Brain pericyte (primary cell): ENCODE data around the gene EXTL2.
"Not testable (repeated sequence)": the region's sequence is repeated elsewhere in the genome, so short reads cannot be mapped to it uniquely, and the experiment has no call there.

Experiments used
- DNase-seq: peaks from one replicate; pipeline ENCODE4 v3.0.0-alpha.2; 2012; ENCODE audit warnings: low read depth, low spot score

Gene EXTL2, protein sequence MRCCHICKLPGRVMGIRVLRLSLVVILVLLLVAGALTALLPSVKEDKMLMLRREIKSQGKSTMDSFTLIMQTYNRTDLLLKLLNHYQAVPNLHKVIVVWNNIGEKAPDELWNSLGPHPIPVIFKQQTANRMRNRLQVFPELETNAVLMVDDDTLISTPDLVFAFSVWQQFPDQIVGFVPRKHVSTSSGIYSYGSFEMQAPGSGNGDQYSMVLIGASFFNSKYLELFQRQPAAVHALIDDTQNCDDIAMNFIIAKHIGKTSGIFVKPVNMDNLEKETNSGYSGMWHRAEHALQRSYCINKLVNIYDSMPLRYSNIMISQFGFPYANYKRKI

DNA sequence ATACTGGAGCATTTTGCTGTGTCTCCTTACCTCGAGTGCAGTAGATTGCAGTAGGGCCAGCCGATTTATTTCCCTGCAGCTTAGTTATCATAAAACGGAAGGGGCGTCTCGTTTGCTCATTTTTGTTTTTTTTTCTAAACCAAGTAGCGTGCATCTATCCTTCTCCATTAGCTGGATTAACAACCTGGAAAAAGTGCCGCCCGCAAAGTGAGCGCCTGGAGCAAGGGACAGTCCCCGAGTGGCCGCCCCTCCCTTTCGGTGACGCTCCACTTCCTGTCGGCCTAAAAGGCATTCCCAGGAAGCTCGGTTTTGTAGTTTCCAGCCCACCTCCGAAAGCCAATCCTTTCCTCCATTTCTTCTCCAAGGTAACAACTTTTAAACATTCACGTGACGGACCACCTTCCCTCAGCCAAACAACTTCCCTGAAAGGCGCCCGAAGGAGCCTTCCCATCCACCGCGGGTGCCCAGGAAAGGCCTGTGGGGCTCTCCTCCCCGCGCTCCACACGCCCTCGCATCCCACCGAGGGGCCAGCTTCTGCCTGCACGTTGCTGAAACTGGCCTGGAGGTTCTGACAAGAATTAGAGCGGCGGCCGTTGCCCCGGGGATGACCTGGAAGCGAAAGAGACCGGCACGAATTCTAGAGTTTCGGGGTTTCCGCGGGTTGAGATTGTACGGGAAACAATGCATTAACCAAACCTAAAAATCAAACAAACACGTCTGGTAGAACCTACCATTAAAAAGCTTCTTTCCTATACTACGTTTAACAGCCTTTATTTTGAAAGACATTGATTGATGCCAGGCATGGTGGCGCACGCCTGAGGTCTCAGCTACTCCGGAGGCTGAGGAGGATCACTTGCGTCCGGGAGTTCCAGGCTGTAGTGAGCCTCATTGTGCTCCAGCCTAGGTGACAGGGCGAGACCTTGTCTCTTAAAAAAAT, at the start of gene EXTL2:
EXTL2 (minus strand) TSS at position 240 of the 937 bp plus-strand sequence. CDS start 6,085 bp downstream, outside the sequence.
- peak; percentile 36 for DNase-seq

DNA sequence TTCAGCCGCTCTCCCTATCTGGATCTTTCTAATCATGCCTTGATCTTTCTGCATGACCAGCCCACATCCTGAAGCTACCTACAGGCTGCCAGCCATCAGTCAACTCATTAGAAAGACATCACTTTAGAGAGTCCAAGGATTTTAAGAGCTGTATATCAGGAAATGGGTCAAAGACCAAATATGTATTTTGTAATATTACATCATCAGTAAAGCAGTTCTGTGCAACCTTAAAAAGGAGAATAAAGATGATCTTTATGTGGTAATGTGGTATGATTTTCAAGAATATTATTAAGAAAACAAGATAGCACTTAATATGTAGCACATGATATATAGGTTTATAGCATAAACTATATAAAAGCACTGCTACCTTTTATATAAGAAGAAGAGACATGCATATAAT, 48.9 kb upstream of the EXTL2 start:
- no peak for DNase-seq

DNA sequence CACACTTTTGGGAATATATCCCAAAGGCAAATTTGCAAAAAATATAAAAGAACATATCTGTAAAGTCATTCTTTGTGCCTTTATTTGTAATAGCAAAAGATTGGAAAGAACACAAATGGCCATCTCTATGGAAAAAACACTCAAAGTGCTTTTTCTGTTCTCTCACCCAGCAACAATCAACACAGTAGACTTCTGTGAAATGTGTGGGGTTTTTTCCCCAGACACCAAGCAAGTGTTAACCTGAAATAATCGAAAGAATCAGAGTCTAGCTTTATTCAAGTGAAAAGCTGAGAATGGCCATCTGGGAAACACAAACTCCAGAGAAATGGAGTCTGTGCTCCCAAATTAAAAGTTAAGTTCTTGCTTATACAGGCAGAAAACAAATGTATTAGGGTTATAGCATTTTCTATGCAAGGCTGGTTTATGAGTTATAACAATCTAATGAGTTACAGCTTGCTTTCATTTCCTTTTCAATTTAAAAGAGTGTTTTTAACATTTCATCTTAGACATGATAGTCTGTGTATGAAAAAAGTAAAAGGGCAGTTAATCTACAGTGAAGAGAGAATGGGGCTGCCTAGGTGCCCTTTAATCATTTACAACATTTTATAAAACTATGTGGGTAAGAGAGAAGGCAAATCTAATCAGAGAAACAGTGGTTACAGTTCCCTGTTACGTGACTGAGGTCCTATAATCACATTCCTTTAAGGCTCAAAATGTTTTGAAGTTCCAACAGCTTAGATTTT, 47.8 kb upstream of the EXTL2 start:
- DNase-seq, result no peak

DNA sequence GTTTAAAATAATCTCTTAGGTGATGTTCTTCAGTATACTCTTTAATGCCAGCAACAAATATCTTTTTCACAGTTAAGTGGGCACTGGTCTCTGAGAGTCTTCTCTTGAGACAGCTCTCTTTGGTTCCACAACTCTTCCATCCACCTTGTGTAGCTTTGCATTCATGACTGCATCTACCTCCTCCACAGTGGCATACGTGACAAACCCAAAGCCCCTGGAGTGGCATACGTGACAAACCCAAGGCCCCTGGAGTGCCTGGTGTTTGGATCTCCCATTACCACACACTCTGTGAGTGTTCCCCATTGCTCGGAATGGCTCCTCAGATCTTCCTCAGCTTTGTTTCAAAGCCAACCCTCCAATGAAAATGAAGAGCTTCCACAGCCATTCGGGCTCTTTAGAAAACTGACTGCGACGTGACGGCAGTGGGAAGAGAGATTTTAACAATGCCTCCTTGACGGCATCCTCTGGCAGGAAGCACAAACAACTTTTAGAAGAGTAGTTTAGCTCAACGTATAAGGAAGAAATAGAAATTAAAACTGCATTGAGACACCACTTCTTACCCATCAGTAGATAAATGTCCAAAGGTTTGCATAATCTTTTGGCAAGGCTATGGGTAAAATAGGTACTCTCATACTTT, 47.1 kb upstream of the EXTL2 start:
- no peak for DNase-seq

DNA sequence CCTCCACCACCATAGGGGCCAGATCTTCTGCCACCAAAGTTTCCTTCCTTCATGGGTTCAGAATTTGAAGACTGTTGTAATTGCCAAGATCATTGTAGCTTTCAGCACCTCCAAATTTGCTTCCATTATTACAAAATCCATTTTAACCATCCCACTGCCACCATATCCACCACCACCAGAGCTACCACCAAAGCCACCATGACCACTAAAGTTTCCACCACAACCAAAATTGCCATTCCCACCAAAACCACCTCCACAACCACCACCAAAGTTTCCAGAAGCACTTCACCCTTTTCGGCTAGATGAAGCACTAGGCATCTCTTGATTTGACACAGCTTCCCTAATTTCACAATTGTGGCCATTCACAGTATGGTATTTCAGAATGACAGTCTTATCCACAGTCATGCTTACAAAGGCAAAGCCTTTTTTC, 46.5 kb upstream of the EXTL2 start:
- no peak for DNase-seq

DNA sequence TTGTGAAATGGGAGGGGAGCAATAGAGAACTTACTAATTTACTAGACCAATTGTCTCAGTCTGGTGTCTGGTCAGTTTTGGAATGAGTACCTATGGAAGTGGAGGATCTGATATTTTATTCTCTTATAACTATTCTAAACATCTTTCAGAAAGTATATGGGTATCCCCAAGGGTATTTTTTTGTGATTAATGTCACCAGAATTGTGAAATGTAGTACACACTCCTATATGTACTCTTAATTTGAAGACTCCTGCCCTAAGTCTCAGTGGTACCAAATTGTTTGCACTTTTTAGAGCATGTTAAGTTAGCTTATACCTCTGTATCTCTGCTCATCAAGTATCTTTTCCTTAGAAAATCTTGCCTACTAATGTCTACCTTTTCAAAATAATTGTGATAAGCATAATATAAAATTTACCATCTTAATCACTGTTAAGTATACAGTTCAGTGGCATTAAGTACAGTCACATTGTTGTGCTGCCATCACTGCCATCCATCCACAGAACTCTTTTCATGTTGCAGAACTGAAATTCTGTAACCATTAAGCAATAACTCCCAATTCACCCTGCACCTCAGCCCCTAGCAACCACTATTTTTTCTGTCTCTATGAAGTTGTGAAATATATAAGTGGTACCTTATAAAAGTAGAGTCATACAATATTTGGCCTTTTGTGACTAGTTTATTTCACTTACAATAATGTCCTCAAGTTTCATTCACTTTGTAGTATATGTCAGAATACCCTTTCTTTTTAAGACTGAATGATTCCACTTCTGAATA, 41.7 kb upstream of the EXTL2 start:
- DNase-seq, result no peak

DNA sequence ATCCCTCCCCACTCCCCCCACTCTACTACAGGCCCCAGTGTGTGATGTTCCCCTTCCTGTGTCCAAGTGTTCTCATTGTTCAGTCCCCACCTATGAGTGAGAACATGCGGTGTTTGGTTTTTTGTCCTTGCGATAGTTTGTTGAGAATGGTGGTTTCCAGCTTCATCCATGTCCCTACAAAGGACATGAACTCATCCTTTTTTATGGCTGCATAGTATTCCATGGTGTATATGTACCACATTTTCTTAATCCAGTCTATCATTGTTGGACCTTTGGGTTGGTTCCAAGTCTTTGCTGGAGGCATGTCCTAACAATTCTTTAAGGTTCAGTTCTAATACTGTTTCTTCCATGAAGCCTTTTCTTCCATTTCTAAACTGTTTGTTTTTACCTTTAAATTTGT, 38.9 kb upstream of the EXTL2 start:
- not testable (repeated sequence) for DNase-seq

DNA sequence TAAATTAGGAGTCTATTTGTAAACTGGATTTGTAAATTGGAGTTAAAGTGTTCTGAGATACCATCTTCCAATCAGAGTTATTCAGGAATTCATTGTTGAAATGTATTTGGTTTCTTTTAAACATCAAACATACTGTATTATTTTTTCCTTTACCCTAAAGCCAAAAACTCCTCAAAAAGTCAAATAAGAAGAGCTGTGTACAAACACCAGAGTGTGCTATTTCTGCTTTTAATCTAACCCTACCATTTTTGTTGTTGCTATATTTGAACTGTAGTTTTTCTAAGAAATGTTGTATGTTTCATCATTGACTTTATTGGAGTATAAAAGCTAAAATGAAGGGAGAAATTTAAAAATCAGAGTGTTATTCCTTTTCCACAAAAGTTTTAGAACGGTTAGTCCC, 37.1 kb upstream of the EXTL2 start:
- DNase-seq, result no peak

DNA sequence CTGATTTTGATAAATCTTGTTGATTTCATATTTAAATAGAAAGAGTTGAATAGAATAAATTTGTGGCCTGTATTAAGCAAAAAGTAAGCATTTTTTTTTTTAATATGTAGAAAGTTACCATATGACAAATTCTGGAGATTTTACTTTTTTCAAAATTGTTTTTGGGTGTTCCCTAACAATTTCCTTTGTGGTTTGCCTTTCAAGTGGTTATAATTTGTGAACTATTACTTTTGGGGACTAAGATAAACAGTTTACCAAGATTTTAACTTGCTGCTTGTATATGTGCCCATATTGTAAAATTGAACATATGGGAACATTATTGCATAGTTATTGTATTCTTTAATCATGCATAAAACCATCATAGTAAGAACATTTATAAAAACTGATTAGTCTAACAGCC, 35.9 kb upstream of the EXTL2 start:
- no peak for DNase-seq

DNA sequence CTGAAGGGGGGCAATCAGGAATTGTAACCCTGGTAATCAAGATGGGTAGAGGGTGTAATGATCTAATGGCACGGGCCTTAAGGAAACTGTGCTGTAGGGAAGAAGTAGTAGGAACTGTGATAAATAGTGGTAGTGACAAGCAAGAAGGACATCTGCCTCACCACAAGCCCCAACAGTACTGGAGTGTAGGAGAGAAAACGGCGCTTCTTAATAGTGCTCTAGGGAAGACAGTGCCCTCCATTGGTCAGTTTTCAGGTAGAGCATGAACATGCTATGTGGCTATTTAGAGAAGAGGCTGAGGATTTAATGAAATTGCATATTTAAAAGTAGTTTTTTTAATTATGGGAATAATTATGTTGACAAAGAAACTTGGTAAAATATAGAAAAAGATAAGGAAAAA, 33.5 kb upstream of the EXTL2 start:
- DNase-seq, result no peak

DNA sequence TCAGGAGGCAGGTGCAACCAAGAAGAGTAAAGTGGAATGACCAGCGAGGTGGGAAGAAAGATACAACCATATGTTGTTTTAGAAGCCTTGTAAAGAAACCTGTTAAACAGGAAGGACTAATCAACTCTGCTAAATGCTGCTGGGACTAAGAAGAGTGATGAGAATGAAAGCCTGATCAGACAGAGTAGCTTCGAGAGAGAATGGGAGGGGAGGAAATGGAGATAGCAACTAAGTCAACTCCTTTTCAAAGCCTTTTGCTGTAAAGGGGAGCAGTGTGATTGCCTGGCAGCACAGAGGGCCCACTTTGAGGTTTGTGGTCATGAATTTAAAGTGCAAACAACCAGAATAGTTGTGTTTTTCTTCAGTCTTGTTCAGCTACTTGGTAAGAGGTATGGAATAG, 32.6 kb upstream of the EXTL2 start:
- DNase-seq, result no peak

DNA sequence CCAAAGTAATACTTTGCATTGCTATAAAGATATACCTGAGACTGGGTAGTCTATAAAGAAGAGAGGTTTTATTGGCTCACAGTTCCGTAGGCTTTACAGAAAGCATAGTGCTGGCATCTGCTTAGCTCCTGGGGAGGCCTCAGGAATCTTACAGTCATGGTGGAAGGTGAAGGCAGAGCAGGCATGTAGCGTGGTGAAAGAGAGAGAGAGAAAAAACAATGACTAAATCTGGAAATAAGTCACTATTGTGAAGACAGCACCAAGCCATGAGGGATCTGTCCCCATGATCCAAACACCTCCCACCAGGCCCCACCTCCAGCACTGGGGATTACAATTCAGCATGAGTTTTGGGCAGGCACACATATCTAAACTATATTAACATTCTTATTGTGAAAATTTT, 31.6 kb upstream of the EXTL2 start:
- no peak for DNase-seq

DNA sequence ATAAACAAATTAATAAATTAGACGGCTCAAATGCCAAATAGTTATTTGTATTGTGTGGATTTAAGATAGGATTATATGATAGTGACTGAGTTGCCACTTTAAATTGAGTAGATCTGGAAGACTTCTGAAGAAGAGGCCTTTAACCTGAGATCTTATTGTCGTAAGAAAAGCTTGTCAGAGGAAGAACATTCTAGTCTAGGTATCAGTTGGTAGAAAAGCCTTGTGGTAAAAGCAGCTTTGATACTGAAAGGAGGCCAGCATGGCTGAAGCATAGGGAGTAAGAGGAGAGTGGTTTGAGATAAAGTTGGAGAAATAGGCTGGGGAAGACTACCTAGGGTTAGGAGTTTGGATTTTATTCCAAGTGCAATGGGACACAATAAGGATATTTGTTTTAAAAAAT, 30.3 kb upstream of the EXTL2 start:
- no peak for DNase-seq

DNA sequence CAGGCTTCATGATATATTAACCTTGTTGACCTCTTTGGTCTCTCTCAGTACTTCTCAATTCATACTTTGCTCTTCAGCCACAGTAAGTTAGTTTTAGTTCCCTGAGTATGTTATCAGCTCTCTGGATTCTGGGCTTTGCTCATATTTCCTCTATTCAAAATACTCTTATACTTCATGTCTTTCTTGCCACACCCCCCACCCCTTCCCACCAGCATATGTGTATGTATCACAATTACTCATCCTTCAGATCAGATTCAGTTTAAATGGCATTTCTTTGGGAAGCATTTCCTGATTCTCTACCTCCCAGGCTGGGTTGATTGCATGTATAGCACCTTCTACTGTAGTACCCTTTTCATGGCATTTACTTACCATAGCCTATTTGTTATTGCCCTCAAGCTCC, 29.6 kb upstream of the EXTL2 start:
- DNase-seq, result no peak

DNA sequence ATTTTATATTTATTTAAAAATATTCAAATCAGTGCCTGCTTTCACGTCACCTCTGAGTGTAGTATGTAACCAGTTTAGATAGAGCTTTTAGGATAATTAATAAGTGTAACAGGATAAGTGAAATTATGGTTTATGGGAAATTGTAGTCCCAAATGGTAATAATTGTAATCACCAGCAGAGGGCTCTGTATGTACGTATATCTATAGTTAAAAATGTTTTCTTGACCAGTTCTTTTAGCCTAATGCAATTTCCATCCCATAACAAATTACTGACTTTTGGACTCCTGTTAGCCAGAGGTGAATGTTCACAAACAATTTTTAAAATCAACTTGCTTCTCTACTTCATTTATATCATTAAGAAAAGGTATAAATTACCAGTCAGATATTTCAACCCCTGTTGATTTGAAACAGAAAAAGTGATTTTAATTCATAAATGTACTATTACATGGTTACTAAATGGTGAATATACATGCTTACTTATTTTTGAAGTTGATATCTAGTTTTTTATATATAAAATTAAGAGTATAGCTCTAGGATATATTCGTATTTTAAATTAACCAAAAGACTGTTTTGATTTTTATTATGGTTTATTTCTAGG, 26.6 kb upstream of the EXTL2 start:
- peak; percentile 7 for DNase-seq

DNA sequence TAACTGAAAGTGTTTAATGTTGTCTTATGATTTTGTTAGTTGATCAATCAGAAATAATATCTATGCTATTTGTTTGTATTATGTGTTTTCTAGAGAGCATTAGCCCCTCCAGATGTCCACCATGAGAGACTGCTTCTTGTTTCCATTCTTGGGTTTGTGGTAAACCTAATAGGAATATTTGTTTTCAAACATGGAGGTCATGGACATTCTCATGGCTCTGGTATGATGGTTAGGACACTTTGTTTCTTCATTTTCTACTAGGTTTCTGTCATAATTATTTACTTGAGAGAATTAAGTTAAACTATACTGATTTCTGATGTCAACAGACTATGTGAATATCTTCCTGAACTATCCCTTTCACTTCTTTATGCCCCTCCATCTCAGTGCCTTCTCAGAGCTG, 17.4 kb upstream of the EXTL2 start:
- no peak for DNase-seq

DNA sequence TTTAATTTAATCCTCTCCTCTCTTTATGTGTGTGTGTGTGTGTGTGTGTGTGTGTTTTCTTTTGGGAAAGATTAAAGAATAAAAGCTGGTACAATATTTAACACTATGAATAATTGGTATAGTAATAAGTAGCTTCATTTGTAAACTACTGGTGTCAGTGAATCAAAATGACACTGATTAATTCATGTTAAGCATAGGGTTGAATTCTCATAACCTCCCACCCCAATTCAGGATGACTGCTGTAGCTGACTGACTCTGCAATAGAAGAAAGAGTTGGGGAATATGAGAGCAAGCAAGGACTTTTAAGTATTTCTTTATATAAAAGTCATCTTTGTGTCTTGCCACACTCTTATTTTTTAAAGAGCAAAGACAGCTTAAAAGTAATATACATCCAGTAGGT, 14.4 kb upstream of the EXTL2 start:
- DNase-seq, result no peak

DNA sequence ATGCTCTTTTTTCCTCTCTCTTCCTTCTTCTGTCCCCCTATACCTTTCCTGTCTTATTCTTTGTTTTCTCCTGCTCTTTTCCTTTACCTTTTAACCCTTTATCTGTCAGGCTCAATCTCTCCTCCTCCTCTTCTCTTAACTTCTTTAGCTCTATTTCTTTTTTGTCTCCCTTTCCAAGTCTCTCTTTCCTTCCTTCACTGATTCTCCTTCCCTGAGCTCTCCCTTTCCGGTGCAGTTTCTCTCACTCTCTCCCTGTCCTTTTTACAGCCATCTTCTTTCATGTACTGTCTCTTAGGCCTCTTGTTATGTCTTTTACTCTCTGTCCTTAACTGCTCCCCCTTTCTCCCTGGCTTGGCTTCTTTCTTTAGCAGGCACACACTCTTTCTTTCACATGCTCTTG, 13.2 kb upstream of the EXTL2 start:
- no peak for DNase-seq

DNA sequence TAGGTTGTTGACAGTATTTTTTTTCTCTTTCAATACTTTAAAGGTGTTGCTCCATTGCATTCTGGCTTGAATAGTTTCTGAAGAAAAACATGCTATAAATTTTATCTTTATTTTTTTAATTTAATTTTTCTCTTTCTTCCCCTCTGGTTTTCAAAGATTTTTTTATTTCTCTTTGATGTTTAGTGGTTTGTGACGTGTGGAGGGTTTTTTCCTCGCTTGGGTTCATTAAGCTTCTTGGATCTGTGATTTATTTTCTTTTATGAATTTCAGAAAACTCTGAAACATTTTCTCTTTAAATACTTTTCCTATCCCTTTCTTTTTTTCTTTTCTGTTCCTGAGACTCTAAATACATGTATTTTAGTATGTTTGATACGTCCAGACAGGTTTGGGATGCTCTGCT, 10.5 kb upstream of the EXTL2 start:
- no peak for DNase-seq

DNA sequence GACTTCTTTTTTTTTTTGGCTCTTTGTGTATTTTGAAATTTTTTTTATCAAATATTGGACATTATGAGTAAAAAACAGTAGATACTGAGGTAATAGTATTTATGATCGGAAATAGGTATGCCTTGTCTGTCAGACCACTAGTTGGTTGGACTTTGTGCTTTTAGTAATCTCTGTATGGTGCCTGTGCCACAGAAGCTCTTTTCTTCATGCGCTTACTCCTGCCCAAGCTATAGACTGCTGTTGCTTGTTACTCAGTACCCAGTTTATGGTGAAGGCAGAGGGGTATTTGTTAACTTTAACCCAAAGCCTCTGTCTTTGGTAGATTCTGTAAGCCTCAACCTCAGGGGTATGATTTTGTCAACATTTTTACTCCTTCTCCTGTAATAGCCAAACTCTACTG, 9.9 kb upstream of the EXTL2 start:
- DNase-seq, result no peak

DNA sequence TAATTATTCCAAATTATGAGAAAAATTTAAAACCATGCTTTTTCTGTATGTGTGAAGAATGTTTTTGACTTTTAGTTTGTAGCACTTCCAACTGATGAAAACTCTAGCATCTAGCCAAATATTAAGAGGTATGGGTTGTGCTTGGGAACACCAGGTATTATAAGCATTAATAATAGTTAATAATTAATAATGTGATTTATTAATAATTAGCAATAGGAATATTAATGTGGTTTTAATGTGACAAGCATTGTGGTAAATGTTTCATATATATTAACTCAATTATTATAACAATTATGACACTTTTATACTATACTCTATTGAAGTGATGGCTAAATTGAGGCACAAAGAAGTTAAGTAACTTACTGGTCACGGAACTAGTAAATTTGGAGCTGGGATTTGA, 9.1 kb upstream of the EXTL2 start:
- no peak for DNase-seq
